Lung (tissue), 12 donors: ENCODE data around the gene INHBE. TPM values are rescaled to one million over a fixed set of nuclear protein-coding genes. Genes with fewer than 3 reads are reported as not detected.

Experiments
- ATAC-seq: fragments of 200-7000 bp; cut with Tn5 transposase; one replicate; pipeline ENCODE4 v1.9.1; 2020; ENCODE audit warnings: moderate number of reproducible peaks; ENCODE audit not compliant: insufficient read depth, low FRiP score
- DNase-seq, 3 donors: peaks; one replicate each; pipeline ENCODE4 v3.0.0-alpha.2; 2013 to 2017
- H3K27ac ChIP-seq, 2 donors: one replicate each; pipeline ENCODE4 v1.5.1; 2013; ENCODE audit warnings: mild to moderate bottlenecking in 2 of 2, moderate library complexity in 2 of 2, control low read depth in 1 of 2, inconsistent platforms in 1 of 2, low read depth in 1 of 2, low read length in 1 of 2
- H3K27me3 ChIP-seq, 3 donors: one replicate each; pipeline ENCODE4 v1.5.1; 2013; ENCODE audit warnings: low read length in 2 of 3; ENCODE audit not compliant: control insufficient read depth in 3 of 3, insufficient read depth in 3 of 3
- H3K36me3 ChIP-seq, 4 donors: one replicate each; pipeline ENCODE4 v1.5.1; 2013; ENCODE audit warnings: low read length in 4 of 4, mild to moderate bottlenecking in 1 of 4, moderate library complexity in 1 of 4; ENCODE audit not compliant: control insufficient read depth in 4 of 4, insufficient read depth in 4 of 4
- H3K4me1 ChIP-seq, 5 donors: one replicate each; pipeline ENCODE4 v1.5.1; 2013; ENCODE audit warnings: low read length in 5 of 5, mild to moderate bottlenecking in 2 of 5, moderate library complexity in 1 of 5; ENCODE audit not compliant: control insufficient read depth in 5 of 5, insufficient read depth in 5 of 5
- H3K4me3 ChIP-seq: one replicate; pipeline ENCODE4 v1.5.1; 2013; ENCODE audit warnings: mild to moderate bottlenecking, control low read depth, moderate library complexity
- H3K9ac ChIP-seq, 2 donors: one replicate each; pipeline ENCODE4 v1.5.1; 2013; ENCODE audit warnings: low read length in 2 of 2, control low read depth in 1 of 2; ENCODE audit not compliant: insufficient read depth in 1 of 2
- H3K9me3 ChIP-seq, 4 donors: one replicate each; pipeline ENCODE4 v1.5.1; 2013; ENCODE audit warnings: low read length in 3 of 4, mild to moderate bottlenecking in 1 of 4, moderate library complexity in 1 of 4; ENCODE audit not compliant: control insufficient read depth in 4 of 4, insufficient read depth in 3 of 4
- CTCF ChIP-seq: IDR thresholded peaks from 2 replicates; pipeline ENCODE4 v1.5.1; 2012; ENCODE audit warnings: mild to moderate bottlenecking; ENCODE audit errors: control extremely low read depth, extremely low read depth
- WGBS, 2 donors: extraction: QIAGEN DNeasy Blood & Tissue Kit; methylation state at CpG; one replicate each; pipeline ENCODE4 v1.1.7; 2013; 5-methylcytosine and 5-hydroxymethylcytosine counted together
- polyA plus RNA-seq, 2 donors: library from polyadenylated mRNA; stranded (reverse); fragments of 200-250 nt; gene quantifications; one replicate each; pipeline ENCODE4 v1.2.1, GENCODE V29; 2013
- total RNA-seq, 2 donors: library from RNA; depleted of rRNA in 1 of 2; stranded (reverse); fragments of >200 nt in 1 of 2; gene quantifications; one replicate each; pipeline ENCODE4 v1.2.1, GENCODE V29; 2014 to 2021
- donor health status: control.
- donor health status: control.
- donor health status: Bipolar disorder and iron deficiency.
- donor health status: healthy.
- donor health status: DM: yes; HTN: yes; CAD: no.

INHBE gene
- total and polyA plus RNA-seq, 4 donors: 0.12 TPM; not detected in 3

DNA sequence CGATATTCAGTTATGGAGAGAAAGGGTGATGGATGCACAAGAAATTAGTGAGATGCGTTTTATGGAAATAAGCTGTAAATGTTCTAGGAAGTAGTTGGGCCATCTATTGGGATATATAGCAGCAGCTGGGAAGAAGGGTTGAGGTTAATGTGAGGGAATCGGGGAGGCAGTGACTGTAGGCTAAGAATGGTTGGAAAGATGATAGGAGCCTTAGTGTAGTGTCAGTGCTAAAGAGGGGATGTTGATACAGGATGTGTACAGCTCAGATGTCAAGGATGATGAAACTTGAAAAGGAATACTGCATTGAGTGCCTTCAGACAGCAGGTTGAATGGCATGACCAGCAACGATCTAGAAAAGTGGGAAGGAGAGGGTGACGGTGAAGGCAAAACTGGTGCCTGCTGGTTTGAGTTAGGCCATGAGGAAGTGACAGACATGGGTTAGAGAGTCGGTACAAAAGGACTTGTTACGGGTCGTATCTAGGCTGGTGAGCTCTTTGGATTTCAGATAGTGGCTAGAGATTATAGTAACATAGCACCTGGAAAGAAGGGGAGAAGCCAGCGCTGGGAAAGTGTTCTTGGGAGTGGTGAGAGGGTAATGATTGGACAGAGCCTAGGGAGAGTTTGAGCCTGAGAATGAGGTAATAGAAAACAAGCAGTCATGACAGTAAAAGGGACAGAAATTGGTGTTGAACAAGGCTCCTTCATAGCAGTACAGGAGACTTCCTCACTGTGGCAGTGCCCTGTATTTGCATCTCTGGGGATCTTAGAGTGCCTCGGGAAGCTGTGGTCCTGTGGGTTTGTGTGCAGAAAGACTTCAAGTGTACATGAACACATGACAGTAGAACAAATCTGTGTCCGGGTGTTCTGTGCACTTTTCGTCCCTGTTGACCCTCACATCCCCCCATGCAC lies 42.4 kb downstream of the INHBE start:
- no peaks in the 10 kb centered on the region for H3K4me1 ChIP-seq
- no peak for TF ChIP-seq CTCF

GRCh38 chr12:57498132-57498502 lies 43.0 kb downstream of the INHBE start:
- ATAC-seq: no peak

More for the DNA sequence above, 42.4 kb downstream of the INHBE start:
- Histone ChIP-seq H3K27me3 (no peaks in the 10 kb centered on the region), H3K9ac (no peak overlapping the region), H3K9me3 (peaks cover 0 to 2% (median 0%) of the 10 kb centered on the region in 4 donors), H3K27ac (no peak overlapping the region), H3K36me3 (peaks cover 21 to 47% (median 35%) of the 10 kb centered on the region in 4 donors), H3K4me3 (no peak overlapping the region)
- ATAC-seq (no peak), DNase-seq (no peak)
- 88 to 90% methylated on average over 12 of the region's 12 CpGs for WGBS, 2 donors

GRCh38 chr12:57498571-57498970 lies 43.5 kb downstream of the INHBE start:
- Histone ChIP-seq H3K27me3 (no peaks in the 10 kb centered on the region), H3K27ac (no peak overlapping the region), H3K4me3 (no peak overlapping the region), H3K36me3 (peaks cover 23 to 50% (median 33%) of the 10 kb centered on the region in 4 donors), H3K4me1 (no peaks in the 10 kb centered on the region), H3K9ac (no peak overlapping the region), H3K9me3 (peaks cover 0 to 2% (median 0%) of the 10 kb centered on the region in 4 donors)
- no peak for TF ChIP-seq CTCF
- no peak for ATAC-seq
- 92 to 95% methylated on average over 4 of the region's 4 CpGs for WGBS, 2 donors
- DNase-seq: no peak

More at GRCh38 chr12:57498132-57498502, 43.0 kb downstream of the INHBE start:
- TF ChIP-seq CTCF: no peak
- DNase-seq: no peak
- WGBS, 2 donors: 90 to 91% methylated on average over 9 of the region's 9 CpGs
- no peaks in the 10 kb centered on the region for H3K4me1 ChIP-seq
- H3K27ac ChIP-seq: no peak overlapping the region
- peaks cover 23 to 47% (median 32%) of the 10 kb centered on the region in 4 donors for H3K36me3 ChIP-seq
- peaks cover 0 to 2% (median 0%) of the 10 kb centered on the region in 4 donors for H3K9me3 ChIP-seq
- no peak overlapping the region for H3K4me3 ChIP-seq
- no peaks in the 10 kb centered on the region for H3K27me3 ChIP-seq
- H3K9ac ChIP-seq: no peak overlapping the region
